ENCODE results near the gene OLFML2A. TPM values are rescaled to one million over a fixed set of nuclear protein-coding genes. Genes with fewer than 3 reads are reported as not detected.

Gene OLFML2A
- total and polyA plus RNA-seq, 2 donors (not counting 1 experiment from before 2014, with no cell fraction given): 0.76 to 0.88 TPM

- CTCF ChIA-PET: interaction anchor here (0.7 to 3.0 kb wide), 4 partner anchors 14 to 62 kb away, joined by 3 to 17 read pairs (median 6); partner anchors contain the start of genes ARPC5L, OLFML2A and RPL35
- DNase-seq (no peak), ATAC-seq (ENCODE audit: low read depth) (no peak)
- intact Hi-C loops (cut with micrococcal nuclease): no loop called here
- no peak for TF ChIP-seq CTCF (IDR thresholded peaks at IDR 0.05)
- TF ChIP-seq EZH2 (IDR thresholded peaks at IDR 0.05; ENCODE audit: borderline replicate concordance, insufficient read depth, low read depth, low read length, poor library complexity, severe bottlenecking): no peak
- no peaks in the 10 kb centered on the region for H3K27me3 Mint-ChIP-seq
- Histone ChIP-seq H3K4me2 (replicated peaks; ENCODE audit: low read depth, low read length, poor library complexity, severe bottlenecking) (peak overlapping the region; percentile 63), H3K4me1 (ENCODE audit: control insufficient read depth in 2 of 2, insufficient read depth in 2 of 2, low read length in 2 of 2) (peaks cover 39 to 46% of the 10 kb centered on the region in 2 donors), H3K36me3 (replicated peaks in 1 of 2; ENCODE audit: control extremely low read depth in 1 of 2, control insufficient read depth in 1 of 2, extremely low read depth in 1 of 2, insufficient read depth in 2 of 2, low read length in 1 of 2) (no peaks in the 10 kb centered on the region), H3K27ac (ENCODE audit: low read length in 2 of 2) (peak overlapping the region; percentile 84 to 94), H3K4me3 (ENCODE audit: control extremely low read depth in 1 of 5, extremely low read depth in 1 of 5, insufficient read depth in 1 of 5, low read depth in 2 of 5, low read length in 4 of 5) (peak overlapping the region in 1 of 5 experiments; percentile 50), H3K27me3 (replicated peaks in 1 of 4; ENCODE audit: control extremely low read depth in 1 of 4, control insufficient read depth in 3 of 4, insufficient read depth in 4 of 4, low read length in 3 of 4) (peaks cover 0 to 4% (median 1%) of the 10 kb centered on the region in 4 experiments), H2AFZ (ENCODE audit: insufficient read depth, low read depth, low read length, poor library complexity, severe bottlenecking) (peak overlapping the region; percentile 67), H3K79me2 (ENCODE audit: control insufficient read depth, insufficient read depth, low read length) (no peaks in the 10 kb centered on the region), H4K20me1 (ENCODE audit: control insufficient read depth, insufficient read depth, low read length, poor library complexity, severe bottlenecking) (no peaks in the 10 kb centered on the region), H3K9me3 (ENCODE audit: control extremely low read depth in 1 of 3, control insufficient read depth in 2 of 3, insufficient read depth in 1 of 3, low read length in 2 of 3) (peaks cover 0 to 15% (median 0%) of the 10 kb centered on the region in 3 donors), H3K9ac (ENCODE audit: low read length) (peak overlapping the region; percentile 40)
- peak overlapping the region; percentile 77 for H3K4me3 Mint-ChIP-seq
- H3K9me3 Mint-ChIP-seq (ENCODE audit: insufficient read depth): no peaks in the 10 kb centered on the region
- POLR2A ChIA-PET: interaction anchor here (1.4 kb wide), 1 partner anchor 30 kb away, joined by 3 read pairs; no protein-coding TSS in a partner anchor
- peak overlapping the region; percentile 96 for H3K27ac Mint-ChIP-seq
- 89% methylated on average over 13 of the region's 13 CpGs for WGBS (ENCODE audit: insufficient coverage)
- peaks cover 31% of the 10 kb centered on the region for H3K4me1 Mint-ChIP-seq
Measured at GRCh38 chr9:124799274-124800006, 22.5 kb downstream of the OLFML2A start.

Measured in B cell (primary cell).